A549 treated with dexamethasone at 1 μM for 4 hours (cell line): ENCODE measurements around the gene NOS2. TPM values are rescaled to one million over a fixed set of nuclear protein-coding genes. Genes with fewer than 3 reads are reported as not detected.

ENCODE experiments used
- total RNA-seq: library from RNA; stranded (reverse); fragments of 200-300 nt; extraction: Qiagen RNA extraction; gene quantifications from 5 replicates; pipeline ENCODE4 v1.2.3, GENCODE V29; 2022

NOS2 gene
- 0.28 to 0.40 TPM (median 0.33 TPM) in 5 replicates for total RNA-seq

GRCh38 chr17:27800522-27800921 is at the start of gene NOS2:
Gene NOS2 (minus strand): TSS chr17:27800529. CDS start chr17:27798809, 1,720 bp downstream.

Other genes starting within 250 kb of the NOS2 start
- gene LGALS9, start 169.3 kb downstream of the NOS2 start, total RNA-seq, result 1.2 to 1.9 TPM (median 1.4 TPM) in 5 replicates
- 0.91 to 2.4 TPM (median 1.3 TPM) in 5 replicates for gene LYRM9, start 92.8 kb upstream of the NOS2 start, total RNA-seq
- gene NLK, start 242.1 kb upstream of the NOS2 start, total RNA-seq, result 8.1 to 11.2 TPM (median 10.5 TPM) in 5 replicates